ENCODE results near the gene SPRR2D. TPM values are rescaled to one million over a fixed set of nuclear protein-coding genes. Genes with fewer than 3 reads are reported as not detected.

SPRR2D gene
- total and polyA plus RNA-seq, 2 donors (not counting 1 experiment from before 2014, with no cell fraction given): not detected

DNA sequence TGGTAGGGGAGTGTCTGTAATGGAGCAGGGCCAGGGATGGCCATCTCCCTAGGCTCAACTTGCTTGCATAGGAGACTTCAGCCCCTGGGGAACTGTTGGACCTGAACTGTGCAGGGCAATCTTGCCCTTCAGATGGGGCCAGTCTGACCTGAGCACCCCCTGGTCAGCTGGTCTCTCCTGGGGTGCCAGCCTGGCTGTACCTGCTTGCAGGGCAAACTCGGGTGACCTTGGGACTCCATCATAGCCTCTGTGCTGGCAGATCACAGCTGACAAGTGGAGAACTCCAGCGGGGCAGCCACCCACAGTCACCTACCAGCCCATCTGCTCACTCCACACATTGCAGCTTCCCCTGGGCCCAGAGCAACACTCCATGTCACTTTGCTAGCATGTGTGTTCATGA lies 8.3 kb upstream of the SPRR2D start:
- Mint-ChIP-seq H3K9me3 (ENCODE audit: insufficient read depth) (no peaks in the 10 kb centered on the region), H3K27ac (no peak overlapping the region), H3K4me3 (no peak overlapping the region), H3K27me3 (peaks cover 53% of the 10 kb centered on the region), H3K4me1 (no peaks in the 10 kb centered on the region)
- Histone ChIP-seq H3K9ac (ENCODE audit: low read length) (no peak overlapping the region), H2AFZ (ENCODE audit: insufficient read depth, low read depth, low read length, poor library complexity, severe bottlenecking) (no peak overlapping the region), H3K27me3 (replicated peaks in 1 of 4; ENCODE audit: control extremely low read depth in 1 of 4, control insufficient read depth in 3 of 4, insufficient read depth in 4 of 4, low read length in 3 of 4) (peaks cover 0 to 9% (median 4%) of the 10 kb centered on the region in 4 experiments), H4K20me1 (ENCODE audit: control insufficient read depth, insufficient read depth, low read length, poor library complexity, severe bottlenecking) (no peaks in the 10 kb centered on the region), H3K27ac (ENCODE audit: low read length in 2 of 2) (no peak overlapping the region), H3K4me3 (ENCODE audit: control extremely low read depth in 1 of 5, extremely low read depth in 1 of 5, insufficient read depth in 1 of 5, low read depth in 2 of 5, low read length in 4 of 5) (no peak overlapping the region), H3K36me3 (replicated peaks in 1 of 2; ENCODE audit: control extremely low read depth in 1 of 2, control insufficient read depth in 1 of 2, extremely low read depth in 1 of 2, insufficient read depth in 2 of 2, low read length in 1 of 2) (no peaks in the 10 kb centered on the region), H3K4me2 (replicated peaks; ENCODE audit: low read depth, low read length, poor library complexity, severe bottlenecking) (no peak overlapping the region), H3K79me2 (ENCODE audit: control insufficient read depth, insufficient read depth, low read length) (no peaks in the 10 kb centered on the region), H3K9me3 (ENCODE audit: control extremely low read depth in 1 of 3, control insufficient read depth in 2 of 3, insufficient read depth in 1 of 3, low read length in 2 of 3) (peaks cover 0 to 3% (median 0%) of the 10 kb centered on the region in 3 donors), H3K4me1 (ENCODE audit: control insufficient read depth in 2 of 2, insufficient read depth in 2 of 2, low read length in 2 of 2) (no peaks in the 10 kb centered on the region)
- DNase-seq (no peak), ATAC-seq (ENCODE audit: low read depth) (no peak)
- ChIA-PET CTCF (no interaction called here), POLR2A (no interaction called here)
- 89% methylated on average over 2 of the region's 2 CpGs for WGBS (ENCODE audit: insufficient coverage)
- TF ChIP-seq, protein P1, sequence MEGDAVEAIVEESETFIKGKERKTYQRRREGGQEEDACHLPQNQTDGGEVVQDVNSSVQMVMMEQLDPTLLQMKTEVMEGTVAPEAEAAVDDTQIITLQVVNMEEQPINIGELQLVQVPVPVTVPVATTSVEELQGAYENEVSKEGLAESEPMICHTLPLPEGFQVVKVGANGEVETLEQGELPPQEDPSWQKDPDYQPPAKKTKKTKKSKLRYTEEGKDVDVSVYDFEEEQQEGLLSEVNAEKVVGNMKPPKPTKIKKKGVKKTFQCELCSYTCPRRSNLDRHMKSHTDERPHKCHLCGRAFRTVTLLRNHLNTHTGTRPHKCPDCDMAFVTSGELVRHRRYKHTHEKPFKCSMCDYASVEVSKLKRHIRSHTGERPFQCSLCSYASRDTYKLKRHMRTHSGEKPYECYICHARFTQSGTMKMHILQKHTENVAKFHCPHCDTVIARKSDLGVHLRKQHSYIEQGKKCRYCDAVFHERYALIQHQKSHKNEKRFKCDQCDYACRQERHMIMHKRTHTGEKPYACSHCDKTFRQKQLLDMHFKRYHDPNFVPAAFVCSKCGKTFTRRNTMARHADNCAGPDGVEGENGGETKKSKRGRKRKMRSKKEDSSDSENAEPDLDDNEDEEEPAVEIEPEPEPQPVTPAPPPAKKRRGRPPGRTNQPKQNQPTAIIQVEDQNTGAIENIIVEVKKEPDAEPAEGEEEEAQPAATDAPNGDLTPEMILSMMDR (IDR thresholded peaks at IDR 0.05): no peak
- no peak for TF ChIP-seq EZH2 (IDR thresholded peaks at IDR 0.05; ENCODE audit: borderline replicate concordance, insufficient read depth, low read depth, low read length, poor library complexity, severe bottlenecking)
- intact Hi-C loops (cut with micrococcal nuclease): no loop called here

DNA sequence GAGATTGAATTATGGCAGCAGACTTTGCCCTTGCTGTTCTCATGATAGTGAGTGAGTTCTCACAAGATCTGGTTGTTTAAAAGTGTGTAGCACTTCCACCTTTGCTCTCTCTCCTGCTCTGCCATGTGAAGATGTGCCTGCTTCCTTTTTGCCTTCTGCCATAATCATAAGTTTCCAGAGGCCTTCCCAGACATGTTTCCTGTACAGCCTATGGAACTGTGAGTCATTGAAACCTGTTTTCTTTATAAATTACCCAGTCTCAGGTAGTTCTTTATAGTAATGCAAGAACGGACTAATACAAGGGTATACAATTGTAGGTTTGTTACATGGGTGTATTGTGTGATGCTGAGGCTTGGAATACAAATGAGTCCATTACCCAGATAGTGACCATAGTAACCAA lies 5.7 kb downstream of the SPRR2D start:
- WGBS (ENCODE audit: insufficient coverage): no CpG with 5 or more reads among the region's 1 CpG
- ChIA-PET POLR2A (no interaction called here), CTCF (no interaction called here)

More for the DNA sequence above, 5.7 kb downstream of the SPRR2D start:
- no peaks in the 10 kb centered on the region for H3K4me1 Mint-ChIP-seq
- H3K27ac Mint-ChIP-seq: no peak overlapping the region
- H3K9me3 Mint-ChIP-seq (ENCODE audit: insufficient read depth): peaks cover 3% of the 10 kb centered on the region
- peaks cover 0 to 14% (median 11%) of the 10 kb centered on the region in 4 experiments for H3K27me3 ChIP-seq (replicated peaks in 1 of 4; ENCODE audit: control extremely low read depth in 1 of 4, control insufficient read depth in 3 of 4, insufficient read depth in 4 of 4, low read length in 3 of 4)
- no peaks in the 10 kb centered on the region for H4K20me1 ChIP-seq (ENCODE audit: control insufficient read depth, insufficient read depth, low read length, poor library complexity, severe bottlenecking)
- no peaks in the 10 kb centered on the region for H3K36me3 ChIP-seq (replicated peaks in 1 of 2; ENCODE audit: control extremely low read depth in 1 of 2, control insufficient read depth in 1 of 2, extremely low read depth in 1 of 2, insufficient read depth in 2 of 2, low read length in 1 of 2)
- ATAC-seq (ENCODE audit: low read depth): no peak
- no peak overlapping the region for H3K4me2 ChIP-seq (replicated peaks; ENCODE audit: low read depth, low read length, poor library complexity, severe bottlenecking)
- H3K27ac ChIP-seq (ENCODE audit: low read length in 2 of 2): no peak overlapping the region
- no peaks in the 10 kb centered on the region for H3K4me1 ChIP-seq (ENCODE audit: control insufficient read depth in 2 of 2, insufficient read depth in 2 of 2, low read length in 2 of 2)
- H3K9me3 ChIP-seq (ENCODE audit: control extremely low read depth in 1 of 3, control insufficient read depth in 2 of 3, insufficient read depth in 1 of 3, low read length in 2 of 3): no peaks in the 10 kb centered on the region
- H3K4me3 ChIP-seq (ENCODE audit: control extremely low read depth in 1 of 5, extremely low read depth in 1 of 5, insufficient read depth in 1 of 5, low read depth in 2 of 5, low read length in 4 of 5): no peak overlapping the region
- no peak for DNase-seq
- H2AFZ ChIP-seq (ENCODE audit: insufficient read depth, low read depth, low read length, poor library complexity, severe bottlenecking): no peak overlapping the region
- intact Hi-C loops (cut with micrococcal nuclease): no loop called here
- TF ChIP-seq EZH2 (IDR thresholded peaks at IDR 0.05; ENCODE audit: borderline replicate concordance, insufficient read depth, low read depth, low read length, poor library complexity, severe bottlenecking): no peak
- TF ChIP-seq, protein P1 (IDR thresholded peaks at IDR 0.05): no peak
- peaks cover 37% of the 10 kb centered on the region for H3K27me3 Mint-ChIP-seq
- H3K9ac ChIP-seq (ENCODE audit: low read length): no peak overlapping the region
- H3K4me3 Mint-ChIP-seq: no peak overlapping the region
- H3K79me2 ChIP-seq (ENCODE audit: control insufficient read depth, insufficient read depth, low read length): no peaks in the 10 kb centered on the region

Measured in B cell (primary cell).